Muscle of leg (tissue), 11 donors: Measurements from ENCODE around the gene CLTCL1. TPM values are rescaled to one million over a fixed set of nuclear protein-coding genes. Genes with fewer than 3 reads are reported as not detected.
"Not testable (repeated sequence)": the region's sequence is repeated elsewhere in the genome, so short reads cannot be mapped to it uniquely, and the experiment has no call there.

Experiments used
- DNase-seq: peaks from one replicate; pipeline ENCODE4 v3.0.0; 2013
- H3K27ac ChIP-seq: one replicate; pipeline ENCODE4 v1.5.1; 2013; ENCODE audit warnings: mild to moderate bottlenecking, low read length, control low read depth
- H3K27me3 ChIP-seq: one replicate; pipeline ENCODE4 v1.6.1; 2013; ENCODE audit warnings: low read length; ENCODE audit not compliant: control insufficient read depth, insufficient read depth
- H3K36me3 ChIP-seq: one replicate; pipeline ENCODE4 v1.6.1; 2013; ENCODE audit warnings: low read length; ENCODE audit not compliant: control insufficient read depth, insufficient read depth
- H3K4me1 ChIP-seq: one replicate; pipeline ENCODE4 v1.6.1; 2013; ENCODE audit warnings: low read length; ENCODE audit not compliant: control insufficient read depth, insufficient read depth
- H3K4me3 ChIP-seq: one replicate; pipeline ENCODE4 v1.5.1; 2013; ENCODE audit warnings: low read length, control low read depth
- H3K9me3 ChIP-seq: replicated peaks from 2 replicates; pipeline ENCODE4 v1.6.1; 2013; ENCODE audit warnings: low read depth, low read length; ENCODE audit not compliant: control insufficient read depth
- WGBS: methylation state at CpG from one replicate; pipeline ENCODE4 v1.1.5; 2013; ENCODE audit warnings: missing lambda C conversion rate; ENCODE audit not compliant: insufficient coverage; 5-methylcytosine and 5-hydroxymethylcytosine counted together
- polyA plus RNA-seq, 8 donors: library from polyadenylated mRNA; unstranded; fragments of 120-200 nt; gene quantifications; one replicate each; pipeline versions ENCODE4 v1.2.1 to v1.2.3, GENCODE V29; 2013; ENCODE audit warnings: inconsistent platforms in 1 of 8, low replicate concordance in 1 of 8; ENCODE audit not compliant: insufficient read length in 8 of 8, insufficient read depth in 1 of 8
- total RNA-seq: library from RNA; stranded (reverse); fragments of 120-200 nt; gene quantifications from one replicate; pipeline ENCODE4 v1.2.4, GENCODE V29; 2013

CLTCL1 gene
- total and polyA plus RNA-seq, 9 donors, result 11.9 to 23.4 (median 19.1) TPM

- Histone ChIP-seq H3K4me1 (peaks cover 47% of the 10 kb centered on the region), H3K36me3 (peaks cover 7% of the 10 kb centered on the region), H3K4me3 (peak overlapping the region; percentile 73), H3K27me3 (peaks cover 10% of the 10 kb centered on the region), H3K9me3 (no peaks in the 10 kb centered on the region), H3K27ac (peak overlapping the region; percentile 74)
- WGBS, result under 1% methylated on average over 39 of the region's 41 CpGs
- DNase-seq, result peak; percentile 34
Observed at GRCh38 chr22:19291218-19291579, 320 bp downstream of the CLTCL1 start.

DNA sequence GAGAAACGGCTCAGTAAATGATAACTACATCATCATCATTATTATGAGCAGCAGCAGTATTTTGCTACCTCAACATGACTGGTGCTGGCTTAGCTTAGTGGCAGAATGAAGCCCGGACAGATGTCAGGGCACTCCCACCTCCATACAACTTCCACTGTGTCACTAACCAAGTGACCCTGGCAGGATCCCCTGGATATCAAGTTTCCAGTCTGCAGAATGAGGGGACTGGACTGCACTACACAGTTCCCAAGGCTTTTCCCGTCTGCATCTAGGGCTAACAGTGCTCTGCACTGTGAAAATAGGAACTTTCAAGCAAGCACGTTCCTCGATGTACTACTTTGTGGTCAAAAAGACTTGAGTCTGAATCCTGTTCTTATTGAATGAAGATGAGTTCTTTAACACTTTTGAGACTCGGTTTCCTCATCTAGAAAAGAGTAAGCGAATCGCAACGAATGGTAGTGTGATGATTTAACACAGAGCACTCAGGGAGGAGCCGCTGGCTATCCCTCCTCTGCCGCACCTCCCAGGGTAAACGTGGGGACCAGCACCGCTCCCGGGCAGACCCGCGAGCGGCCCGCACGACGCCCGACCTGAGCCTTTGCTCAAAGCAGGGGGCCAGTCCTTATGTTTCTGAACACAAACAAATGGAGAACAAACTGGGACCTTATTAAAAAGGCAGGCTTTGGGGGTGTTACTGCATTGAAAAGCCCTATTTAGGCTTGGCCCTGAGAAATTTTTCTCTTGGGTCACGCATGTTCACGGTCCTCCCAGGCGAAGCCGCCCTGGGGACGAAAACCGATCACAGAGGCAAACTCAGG, 910 bp downstream of the CLTCL1 start:
- Histone ChIP-seq H3K9me3 (no peaks in the 10 kb centered on the region), H3K36me3 (peaks cover 7% of the 10 kb centered on the region), H3K4me1 (peaks cover 50% of the 10 kb centered on the region), H3K27ac (peak overlapping the region; percentile 74), H3K4me3 (peak overlapping the region; percentile 73), H3K27me3 (peaks cover 10% of the 10 kb centered on the region)
- 15% methylated on average over 25 of the region's 27 CpGs for WGBS
- peak; percentile 51 for DNase-seq

- Histone ChIP-seq H3K4me3 (no peak overlapping the region), H3K4me1 (peaks cover 52% of the 10 kb centered on the region), H3K27ac (peak overlapping the region; percentile 74), H3K27me3 (peaks cover 10% of the 10 kb centered on the region), H3K36me3 (peaks cover 7% of the 10 kb centered on the region), H3K9me3 (no peaks in the 10 kb centered on the region)
- DNase-seq, result no peak
- WGBS, result 80% methylated on average over 1 of the region's 5 CpGs
Observed at GRCh38 chr22:19289475-19290161, 1.9 kb downstream of the CLTCL1 start.

- no peaks in the 10 kb centered on the region for H3K9me3 ChIP-seq
- no peak overlapping the region for H3K4me3 ChIP-seq
- 56% methylated on average over 2 of the region's 4 CpGs for WGBS
- peaks cover 7% of the 10 kb centered on the region for H3K36me3 ChIP-seq
- H3K27ac ChIP-seq, result peak overlapping the region; percentile 65
- no peak for DNase-seq
- H3K4me1 ChIP-seq, result peaks cover 52% of the 10 kb centered on the region
- peaks cover 10% of the 10 kb centered on the region for H3K27me3 ChIP-seq
Observed at GRCh38 chr22:19287889-19288288, 3.6 kb downstream of the CLTCL1 start.

- peaks cover 46% of the 10 kb centered on the region for H3K4me1 ChIP-seq
- no peak overlapping the region for H3K4me3 ChIP-seq
- H3K9me3 ChIP-seq, result no peaks in the 10 kb centered on the region
- H3K27ac ChIP-seq, result peak overlapping the region; percentile 91
- H3K36me3 ChIP-seq, result peaks cover 7% of the 10 kb centered on the region
- peak; percentile 86 for DNase-seq
- WGBS, result 11% methylated on average over 4 of the region's 5 CpGs
- peaks cover 7% of the 10 kb centered on the region for H3K27me3 ChIP-seq
Observed at GRCh38 chr22:19287076-19287707, 4.3 kb downstream of the CLTCL1 start.

- peaks cover 7% of the 10 kb centered on the region for H3K36me3 ChIP-seq
- H3K27me3 ChIP-seq, result peaks cover 5% of the 10 kb centered on the region
- H3K9me3 ChIP-seq, result no peaks in the 10 kb centered on the region
- no peak overlapping the region for H3K4me3 ChIP-seq
- H3K27ac ChIP-seq, result peak overlapping the region; percentile 62
- WGBS, result no CpG with 5 or more reads among the region's 1 CpG
- H3K4me1 ChIP-seq, result peaks cover 42% of the 10 kb centered on the region
- no peak for DNase-seq
Observed at GRCh38 chr22:19285831-19286230, 5.7 kb downstream of the CLTCL1 start.

- WGBS, result 88% methylated on average over 5 of the region's 10 CpGs
- not testable (repeated sequence) for DNase-seq, H3K36me3 ChIP-seq, H3K4me1 ChIP-seq, H3K4me3 ChIP-seq, H3K27me3 ChIP-seq, H3K9me3 ChIP-seq, H3K27ac ChIP-seq
Observed at GRCh38 chr22:19279143-19279542, 12.4 kb downstream of the CLTCL1 start.

DNA sequence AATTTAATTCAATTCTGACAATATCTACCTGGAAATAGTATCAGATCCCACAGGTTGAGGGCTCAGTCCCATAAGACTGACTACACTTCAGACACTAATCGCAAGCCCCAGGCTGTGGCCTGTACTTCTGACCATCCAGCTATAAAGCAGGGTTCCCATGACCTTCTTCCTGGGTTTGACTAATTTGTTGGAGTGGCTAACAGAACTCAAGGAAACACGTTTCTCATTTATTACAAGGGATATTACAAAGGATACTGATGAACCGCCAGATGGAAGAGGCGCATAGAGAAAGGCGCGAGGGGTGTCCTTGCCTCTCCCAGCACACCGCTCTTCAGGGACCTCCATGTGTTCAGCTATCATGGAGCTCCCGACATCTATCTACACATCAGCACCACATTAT, 13.7 kb downstream of the CLTCL1 start:
- Histone ChIP-seq H3K9me3 (no peaks in the 10 kb centered on the region), H3K27me3 (no peaks in the 10 kb centered on the region), H3K4me1 (peaks cover 2% of the 10 kb centered on the region), H3K4me3 (no peak overlapping the region), H3K27ac (no peak overlapping the region), H3K36me3 (peaks cover 8% of the 10 kb centered on the region)
- DNase-seq, result no peak
- no CpG with 5 or more reads among the region's 8 CpGs for WGBS

GRCh38 chr22:19275919-19276600, 15.5 kb downstream of the CLTCL1 start:
- H3K27ac ChIP-seq, result no peak overlapping the region
- no peak overlapping the region for H3K4me3 ChIP-seq
- H3K9me3 ChIP-seq, result no peaks in the 10 kb centered on the region
- H3K36me3 ChIP-seq, result peaks cover 8% of the 10 kb centered on the region
- DNase-seq, result peak; percentile 15
- no peaks in the 10 kb centered on the region for H3K27me3 ChIP-seq
- H3K4me1 ChIP-seq, result peaks cover 2% of the 10 kb centered on the region
- WGBS, result 48% methylated on average over 2 of the region's 6 CpGs

DNA sequence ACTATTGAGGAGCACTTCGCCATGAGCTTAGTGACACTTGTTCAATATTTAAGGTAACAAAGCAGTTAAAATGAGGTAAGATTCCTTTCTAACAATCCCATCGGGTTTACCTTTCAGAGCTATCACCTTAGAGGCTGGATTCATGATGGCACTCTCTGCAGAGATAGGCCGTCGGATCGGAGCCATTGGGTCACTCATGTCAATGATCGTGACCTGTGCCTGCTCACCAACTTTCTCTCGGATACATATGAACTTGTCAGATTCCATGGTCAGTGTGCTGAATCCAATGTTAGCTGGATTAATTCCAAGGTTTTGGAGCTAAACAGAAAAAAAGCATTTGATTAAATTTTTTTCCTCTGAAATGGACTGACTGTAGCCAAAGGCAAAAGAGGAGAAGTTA, 16.0 kb downstream of the CLTCL1 start:
- Histone ChIP-seq H3K27ac (no peak overlapping the region), H3K27me3 (no peaks in the 10 kb centered on the region), H3K36me3 (peaks cover 8% of the 10 kb centered on the region), H3K9me3 (no peaks in the 10 kb centered on the region), H3K4me1 (peaks cover 2% of the 10 kb centered on the region), H3K4me3 (no peak overlapping the region)
- DNase-seq, result no peak
- WGBS, result 89% methylated on average over 5 of the region's 7 CpGs
